Mucosa of descending colon (tissue), 3 donors: Measurements from ENCODE around the gene PRKAR1B. TPM values are rescaled to one million over a fixed set of nuclear protein-coding genes. Genes with fewer than 3 reads are reported as not detected.
A peak's percentile ranks its signal among the peaks of the same experiment; 100 is the strongest.

Experiments used
- ATAC-seq: fragments of 200-7000 bp; cut with Tn5 transposase; one replicate; pipeline ENCODE4 v1.9.1; 2020; ENCODE audit warnings: mild to moderate bottlenecking, moderate library complexity
- DNase-seq, 3 donors: peaks; one replicate each; pipeline ENCODE4 v3.0.0-alpha.2; 2020
- H3K36me3 ChIP-seq: fragments of 200-600 bp; one replicate; pipeline ENCODE4 v1.8.0; 2021; ENCODE audit warnings: low read depth, mild to moderate bottlenecking
- H3K4me1 ChIP-seq: fragments of 200-600 bp; one replicate; pipeline ENCODE4 v1.8.0; 2021; ENCODE audit warnings: low read depth, mild to moderate bottlenecking
- H3K4me3 ChIP-seq: fragments of 200-600 bp; one replicate; pipeline ENCODE4 v1.8.0; 2021; ENCODE audit warnings: mild to moderate bottlenecking
- H3K9me3 ChIP-seq: fragments of 200-600 bp; one replicate; pipeline ENCODE4 v1.8.0; 2021; ENCODE audit warnings: mild to moderate bottlenecking
- intact Hi-C, 2 donors: fragments of 100-400 bp; cut with DNase I in 1 of 2; cut with micrococcal nuclease in 1 of 2; formaldehyde crosslinking; loops; one replicate each; pipeline versions ENCODE4 v1.11.0 to v1.11.1; 2022; cut with DNase I, micrococcal nuclease
- total RNA-seq, 3 donors: library from RNA; stranded (reverse); fragmentation: NEBNext Ultra II Directional in 2 of 3; extraction: Animal tissue kit (Norgen Biotek cat#: 25700) in 2 of 3; gene quantifications; one replicate each; pipeline versions ENCODE4 v1.2.1 to v1.2.4, GENCODE V29; 2021 to 2023
- TF ChIP-seq, protein P1 (sequence below): fragments of 200-600 bp; IDR thresholded peaks from one replicate; pipeline ENCODE4 v1.8.0; 2022; ENCODE audit warnings: antibody characterized with exemption, mild to moderate bottlenecking
- donor health status: DM: no; HTN: no; CAD: no; lungs with moderate emphysema.
- donor health status: DM: no; HTN: no; CAD: no.
- donor health status: DM: no; HTN: yes; CAD: no.

The PRKAR1B gene
- total RNA-seq, 3 donors from 2014 or later = 10.1 to 24.5 (median 24.4) TPM

GRCh38 chr7:738723-739454 lies 11.8 kb upstream of the PRKAR1B start:
- intact Hi-C loops = no loop called here
- DNase-seq = peak in 1 of 3 donors; percentile 24
- TF ChIP-seq, protein P1, sequence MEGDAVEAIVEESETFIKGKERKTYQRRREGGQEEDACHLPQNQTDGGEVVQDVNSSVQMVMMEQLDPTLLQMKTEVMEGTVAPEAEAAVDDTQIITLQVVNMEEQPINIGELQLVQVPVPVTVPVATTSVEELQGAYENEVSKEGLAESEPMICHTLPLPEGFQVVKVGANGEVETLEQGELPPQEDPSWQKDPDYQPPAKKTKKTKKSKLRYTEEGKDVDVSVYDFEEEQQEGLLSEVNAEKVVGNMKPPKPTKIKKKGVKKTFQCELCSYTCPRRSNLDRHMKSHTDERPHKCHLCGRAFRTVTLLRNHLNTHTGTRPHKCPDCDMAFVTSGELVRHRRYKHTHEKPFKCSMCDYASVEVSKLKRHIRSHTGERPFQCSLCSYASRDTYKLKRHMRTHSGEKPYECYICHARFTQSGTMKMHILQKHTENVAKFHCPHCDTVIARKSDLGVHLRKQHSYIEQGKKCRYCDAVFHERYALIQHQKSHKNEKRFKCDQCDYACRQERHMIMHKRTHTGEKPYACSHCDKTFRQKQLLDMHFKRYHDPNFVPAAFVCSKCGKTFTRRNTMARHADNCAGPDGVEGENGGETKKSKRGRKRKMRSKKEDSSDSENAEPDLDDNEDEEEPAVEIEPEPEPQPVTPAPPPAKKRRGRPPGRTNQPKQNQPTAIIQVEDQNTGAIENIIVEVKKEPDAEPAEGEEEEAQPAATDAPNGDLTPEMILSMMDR = no peak
- H3K36me3 ChIP-seq = no peaks in the 10 kb centered on the region
- H3K4me1 ChIP-seq = no peaks in the 10 kb centered on the region
- peaks cover 5% of the 10 kb centered on the region for H3K9me3 ChIP-seq
- no peak for ATAC-seq
- H3K4me3 ChIP-seq = no peak overlapping the region

DNA sequence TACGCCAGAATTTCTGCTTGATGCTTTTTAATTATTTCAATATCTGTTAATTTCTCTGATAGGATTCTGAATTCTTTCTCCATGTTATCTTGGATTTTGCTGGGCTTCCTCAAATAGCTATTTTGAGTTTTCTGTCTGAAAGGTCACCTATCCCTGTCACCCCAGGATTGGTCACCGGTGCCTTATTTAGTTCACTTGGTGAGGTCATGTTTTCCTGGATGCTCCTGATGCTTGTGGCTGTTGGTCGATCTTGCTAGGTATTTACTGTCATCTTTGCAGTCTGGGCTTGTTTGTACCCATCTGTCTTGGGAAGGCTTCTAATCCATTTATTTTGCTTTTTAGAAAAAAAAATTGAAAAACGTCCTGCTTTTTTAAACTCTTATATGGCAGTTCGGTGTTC lies 11.2 kb upstream of the PRKAR1B start:
- no peaks in the 10 kb centered on the region for H3K4me1 ChIP-seq
- TF ChIP-seq, protein P1 = no peak
- intact Hi-C loops = no loop called here
- H3K4me3 ChIP-seq = no peak overlapping the region
- ATAC-seq (no peak), DNase-seq (no peak)
- H3K9me3 ChIP-seq = peaks cover 5% of the 10 kb centered on the region
- no peaks in the 10 kb centered on the region for H3K36me3 ChIP-seq

GRCh38 chr7:734808-735207 lies 7.7 kb upstream of the PRKAR1B start:
- no peaks in the 10 kb centered on the region for H3K36me3 ChIP-seq
- H3K4me1 ChIP-seq = peaks cover 12% of the 10 kb centered on the region
- H3K9me3 ChIP-seq = peaks cover 5% of the 10 kb centered on the region
- ATAC-seq (no peak), DNase-seq (no peak)
- TF ChIP-seq, protein P1 = no peak
- no peak overlapping the region for H3K4me3 ChIP-seq
- intact Hi-C loops = no loop called here

- ATAC-seq (no peak), DNase-seq (no peak)
- Histone ChIP-seq H3K9me3 (peaks cover 5% of the 10 kb centered on the region), H3K4me1 (peaks cover 12% of the 10 kb centered on the region), H3K4me3 (no peak overlapping the region), H3K36me3 (no peaks in the 10 kb centered on the region)
- intact Hi-C loops = no loop called here
- TF ChIP-seq, protein P1 = no peak
These were observed 7.1 kb upstream of the PRKAR1B start for GRCh38 chr7:734214-734613.

DNA sequence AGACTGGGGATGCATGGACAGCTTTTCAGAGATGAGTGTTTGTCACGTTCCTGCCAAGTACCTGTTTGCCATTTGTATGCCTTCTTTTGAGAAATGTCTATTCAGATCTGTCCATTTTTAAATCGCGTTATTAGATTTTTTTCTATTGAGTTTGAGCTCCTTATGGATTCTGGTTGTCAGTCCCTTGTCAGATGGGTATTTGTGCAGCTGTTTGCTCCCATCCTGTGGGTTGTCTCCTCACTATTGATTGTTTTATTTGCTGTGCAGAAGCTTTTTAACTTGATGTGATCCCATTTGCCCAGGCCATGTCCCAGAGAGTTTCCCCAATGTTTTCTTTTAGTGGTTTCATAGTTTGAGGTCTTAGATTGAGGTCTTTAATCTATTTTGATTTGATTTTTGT lies 5.5 kb upstream of the PRKAR1B start:
- ATAC-seq = no peak
- H3K4me3 ChIP-seq = no peak overlapping the region
- DNase-seq = no peak
- H3K4me1 ChIP-seq = peaks cover 22% of the 10 kb centered on the region
- H3K36me3 ChIP-seq = no peaks in the 10 kb centered on the region
- intact Hi-C loops = no loop called here
- TF ChIP-seq, protein P1 = no peak
- peaks cover 5% of the 10 kb centered on the region for H3K9me3 ChIP-seq
